Large intestine (tissue), 3 donors: Measurements from ENCODE around the gene KRTAP3-3. TPM values are rescaled to one million over a fixed set of nuclear protein-coding genes. Genes with fewer than 3 reads are reported as not detected.

ENCODE experiments used
- DNase-seq, 2 donors: peaks; one replicate each; pipeline versions ENCODE4 v3.0.0 to v3.0.0-alpha.2; 2013
- H3K27ac ChIP-seq: one replicate; pipeline ENCODE4 v1.5.1; 2013; ENCODE audit warnings: low read length
- H3K27me3 ChIP-seq: 2 replicates; pipeline ENCODE4 v1.6.1; 2013; ENCODE audit warnings: low read length; ENCODE audit not compliant: control insufficient read depth, insufficient read depth
- H3K36me3 ChIP-seq: 2 replicates; pipeline ENCODE4 v1.6.1; 2013; ENCODE audit warnings: low read length; ENCODE audit not compliant: control insufficient read depth, insufficient read depth
- H3K4me1 ChIP-seq: one replicate; pipeline ENCODE4 v1.6.1; 2013; ENCODE audit warnings: low read length; ENCODE audit not compliant: control insufficient read depth, insufficient read depth
- H3K4me3 ChIP-seq: one replicate; pipeline ENCODE4 v1.5.1; 2013; ENCODE audit warnings: low read length
- H3K9me3 ChIP-seq: one replicate; pipeline ENCODE4 v1.6.1; 2013; ENCODE audit warnings: mild to moderate bottlenecking, low read depth, low read length, moderate library complexity; ENCODE audit not compliant: control insufficient read depth
- WGBS: methylation state at CpG from one replicate; pipeline ENCODE4 v1.1.5; 2013; ENCODE audit warnings: low lambda C conversion rate; ENCODE audit not compliant: insufficient coverage; 5-methylcytosine and 5-hydroxymethylcytosine counted together
- polyA plus RNA-seq: library from polyadenylated mRNA; unstranded; fragments of 120-200 nt; gene quantifications from one replicate; pipeline ENCODE4 v1.2.1, GENCODE V29; 2013

Gene KRTAP3-3
- polyA plus RNA-seq, 1 donor: not detected

GRCh38 chr17:40961591-40961990, 32.4 kb downstream of the KRTAP3-3 start:
- H3K27ac ChIP-seq: no peak overlapping the region
- WGBS: no CpG with 5 or more reads among the region's 1 CpG

GRCh38 chr17:40960144-40960543, 33.8 kb downstream of the KRTAP3-3 start:
- 79% methylated on average over 5 of the region's 10 CpGs for WGBS
- H3K36me3 ChIP-seq: no peaks in the 10 kb centered on the region
- no peak for DNase-seq
- H3K4me3 ChIP-seq: no peak overlapping the region
- H3K4me1 ChIP-seq: no peaks in the 10 kb centered on the region
- no peak overlapping the region for H3K27ac ChIP-seq
- no peaks in the 10 kb centered on the region for H3K27me3 ChIP-seq
- H3K9me3 ChIP-seq: no peaks in the 10 kb centered on the region

More at GRCh38 chr17:40961591-40961990, 32.4 kb downstream of the KRTAP3-3 start:
- H3K27me3 ChIP-seq: no peaks in the 10 kb centered on the region
- no peak overlapping the region for H3K4me3 ChIP-seq
- H3K4me1 ChIP-seq: no peaks in the 10 kb centered on the region
- no peak for DNase-seq
- H3K36me3 ChIP-seq: no peaks in the 10 kb centered on the region
- no peaks in the 10 kb centered on the region for H3K9me3 ChIP-seq

DNA sequence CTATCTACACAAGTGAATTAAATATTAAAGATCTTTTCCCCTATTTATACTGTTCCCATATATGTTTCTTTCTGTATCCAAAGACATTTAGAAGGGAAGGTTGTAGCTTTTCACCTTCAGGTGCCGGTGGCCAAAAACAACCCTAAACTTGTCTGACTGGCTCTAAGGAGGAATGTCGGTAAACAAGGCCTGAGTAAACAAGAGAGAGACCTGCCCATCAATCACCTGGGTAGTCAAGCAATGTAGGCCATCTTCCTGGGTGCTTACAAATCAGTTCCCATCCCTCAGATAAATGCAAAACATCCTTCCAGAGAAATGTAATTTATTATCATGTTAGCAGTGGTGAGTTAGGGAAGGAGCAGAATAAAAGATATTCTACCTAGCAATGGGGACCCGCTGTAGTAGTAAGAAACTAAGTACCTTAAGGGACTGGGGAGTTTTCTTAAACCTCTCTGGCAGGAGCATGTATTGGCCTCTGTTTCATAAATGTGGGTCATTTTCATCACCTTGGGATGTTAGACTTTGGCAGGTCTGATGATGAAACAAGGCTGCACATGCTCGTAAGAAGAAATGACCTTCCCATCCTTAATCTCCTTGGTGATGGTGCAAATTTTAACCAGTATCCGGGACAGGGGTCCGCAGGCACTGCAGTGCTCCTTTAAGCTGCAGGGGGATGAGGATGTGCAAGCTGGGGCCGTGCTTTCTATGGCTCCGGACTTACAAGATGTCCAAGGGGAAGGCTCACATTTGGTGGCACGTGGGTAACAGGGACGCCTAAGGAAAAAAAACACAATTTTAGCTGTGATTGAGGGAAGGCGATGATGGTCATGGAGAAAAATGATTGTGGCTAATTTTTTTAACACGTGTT, 35.6 kb downstream of the KRTAP3-3 start:
- Histone ChIP-seq H3K27ac (no peak overlapping the region), H3K9me3 (no peaks in the 10 kb centered on the region), H3K4me3 (no peak overlapping the region), H3K27me3 (no peaks in the 10 kb centered on the region), H3K4me1 (no peaks in the 10 kb centered on the region), H3K36me3 (no peaks in the 10 kb centered on the region)
- no CpG with 5 or more reads among the region's 12 CpGs for WGBS
- DNase-seq: no peak

DNA sequence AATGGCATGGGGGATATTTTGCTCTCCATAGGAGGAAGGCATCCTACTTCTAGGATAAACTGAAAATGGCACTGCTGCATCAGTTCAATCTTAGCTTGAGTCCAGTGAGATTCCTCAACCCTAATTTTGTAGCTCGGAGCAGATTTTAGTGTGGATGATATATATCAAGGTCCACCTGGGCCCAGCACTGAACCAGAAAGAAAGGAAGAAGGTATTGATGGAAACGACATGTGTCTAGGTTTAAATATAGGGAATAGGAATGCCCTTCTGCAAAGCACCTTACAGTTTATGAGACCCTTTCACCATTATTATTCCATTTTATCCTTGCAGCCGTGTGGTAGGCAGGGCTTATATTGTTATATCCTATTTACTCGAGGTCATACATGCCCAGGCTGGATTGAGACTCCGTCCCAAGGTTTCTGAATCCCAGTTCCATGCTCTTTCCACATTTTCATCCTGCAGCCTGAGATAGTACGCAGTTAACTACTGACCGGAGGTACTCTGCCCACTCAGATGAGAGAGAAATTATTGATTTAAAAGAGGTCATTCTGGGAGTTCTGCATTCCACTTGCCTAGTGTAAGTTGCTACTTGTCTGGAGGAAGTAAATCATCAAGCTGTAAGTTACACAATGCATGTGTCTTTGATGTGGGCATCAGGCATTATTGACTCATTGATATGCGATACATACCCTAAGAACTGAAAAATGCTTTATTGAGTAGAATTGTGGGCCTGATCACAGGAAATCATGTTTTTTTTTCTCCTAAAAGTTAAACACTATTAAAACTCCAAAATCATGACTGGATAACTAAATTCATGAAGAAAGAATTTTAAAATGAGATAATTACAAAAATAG, 37.3 kb downstream of the KRTAP3-3 start:
- WGBS: 36% methylated on average over 3 of the region's 8 CpGs
- no peak overlapping the region for H3K27ac ChIP-seq
- no peak overlapping the region for H3K4me3 ChIP-seq
- peak in 1 of 2 donors; percentile 46 for DNase-seq
- H3K4me1 ChIP-seq: no peaks in the 10 kb centered on the region
- no peaks in the 10 kb centered on the region for H3K9me3 ChIP-seq
- no peaks in the 10 kb centered on the region for H3K36me3 ChIP-seq
- H3K27me3 ChIP-seq: no peaks in the 10 kb centered on the region

- Histone ChIP-seq H3K36me3 (no peaks in the 10 kb centered on the region), H3K27ac (no peak overlapping the region), H3K27me3 (peaks cover 4% of the 10 kb centered on the region), H3K9me3 (no peaks in the 10 kb centered on the region), H3K4me3 (no peak overlapping the region), H3K4me1 (peaks cover 8% of the 10 kb centered on the region)
- WGBS: 86% methylated on average over 1 of the region's 2 CpGs
- DNase-seq: no peak
Observed at GRCh38 chr17:40953881-40954280, 40.1 kb downstream of the KRTAP3-3 start.

DNA sequence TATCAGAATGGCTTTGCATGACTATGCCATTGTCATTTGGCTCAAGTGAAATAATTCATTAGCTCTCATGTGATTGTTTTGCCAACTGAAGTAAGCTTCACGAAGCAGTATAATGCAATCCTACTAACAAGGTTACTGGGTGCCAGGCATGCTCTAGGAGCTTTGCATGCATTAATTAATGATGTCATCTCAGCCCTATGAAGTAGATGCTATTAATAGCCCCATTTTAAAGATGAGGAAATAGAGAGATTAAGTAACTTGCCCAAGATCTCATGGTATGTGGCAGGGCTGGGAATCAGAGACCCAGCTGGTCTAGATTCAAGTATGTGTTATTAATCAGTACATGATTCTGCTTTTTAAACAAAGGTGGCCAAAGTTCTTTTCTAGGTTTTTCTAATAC, 41.3 kb downstream of the KRTAP3-3 start:
- DNase-seq: no peak
- no peaks in the 10 kb centered on the region for H3K36me3 ChIP-seq
- H3K4me1 ChIP-seq: peaks cover 9% of the 10 kb centered on the region
- no peak overlapping the region for H3K27ac ChIP-seq
- peaks cover 4% of the 10 kb centered on the region for H3K27me3 ChIP-seq
- no peak overlapping the region for H3K4me3 ChIP-seq
- H3K9me3 ChIP-seq: no peaks in the 10 kb centered on the region
- WGBS: no CpG with 5 or more reads among the region's 1 CpG

GRCh38 chr17:40952154-40952553, 41.8 kb downstream of the KRTAP3-3 start:
- no peak overlapping the region for H3K27ac ChIP-seq
- no peak for DNase-seq

DNA sequence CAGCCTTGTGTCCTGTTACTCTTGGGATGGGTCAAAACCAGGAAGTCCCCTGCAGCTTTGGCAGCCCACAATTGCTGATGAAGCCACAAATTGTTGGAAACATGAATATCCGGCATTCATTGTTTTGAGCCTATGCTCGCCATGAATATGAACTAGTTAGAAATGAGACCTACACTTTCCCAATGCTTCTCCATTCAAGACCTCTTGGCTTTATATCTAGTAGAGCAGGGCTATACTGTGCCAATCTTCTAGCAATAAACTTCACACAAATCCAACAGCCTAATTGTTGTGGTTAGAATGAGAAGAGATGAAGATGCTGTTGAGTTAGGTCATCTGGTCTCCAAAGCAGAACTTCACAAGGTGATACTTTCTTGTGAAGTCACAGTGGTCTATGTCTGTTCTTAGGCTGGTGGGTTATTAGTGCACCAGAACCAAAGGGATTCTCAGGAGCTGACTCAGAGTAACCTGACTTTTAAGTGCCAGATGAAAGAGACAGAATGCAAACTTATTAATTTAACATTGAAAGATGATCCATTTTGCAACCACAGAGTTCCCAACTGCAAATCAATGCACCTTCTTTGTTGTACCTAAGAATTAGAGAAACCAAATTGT, 42.8 kb downstream of the KRTAP3-3 start:
- Histone ChIP-seq H3K9me3 (no peaks in the 10 kb centered on the region), H3K4me3 (no peak overlapping the region), H3K27me3 (peaks cover 4% of the 10 kb centered on the region), H3K4me1 (peaks cover 9% of the 10 kb centered on the region), H3K27ac (no peak overlapping the region), H3K36me3 (no peaks in the 10 kb centered on the region)
- no CpG with 5 or more reads among the region's 2 CpGs for WGBS
- no peak for DNase-seq

More at GRCh38 chr17:40952154-40952553, 41.8 kb downstream of the KRTAP3-3 start:
- Histone ChIP-seq H3K36me3 (no peaks in the 10 kb centered on the region), H3K9me3 (no peaks in the 10 kb centered on the region), H3K27me3 (peaks cover 4% of the 10 kb centered on the region), H3K4me3 (no peak overlapping the region), H3K4me1 (peaks cover 9% of the 10 kb centered on the region)
- no CpG with 5 or more reads among the region's 2 CpGs for WGBS

DNA sequence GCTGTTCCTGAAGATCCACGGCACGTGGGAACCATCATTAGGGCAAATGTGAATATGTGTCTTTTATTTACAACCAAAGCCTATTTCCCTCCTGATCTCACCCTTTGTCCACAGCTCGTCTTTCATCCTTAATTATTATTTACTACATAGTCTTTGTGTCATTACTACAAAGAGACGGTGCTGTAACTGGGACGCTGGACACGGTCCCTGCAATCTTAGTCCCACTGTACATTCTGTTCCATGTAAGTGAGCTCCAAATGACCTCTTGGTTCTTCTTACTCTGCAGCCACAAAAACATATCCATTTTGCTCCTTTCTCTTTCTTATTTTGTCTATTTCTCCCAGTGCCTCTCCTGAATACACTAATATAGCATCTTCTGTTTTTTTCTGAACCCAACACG, 43.8 kb downstream of the KRTAP3-3 start:
- Histone ChIP-seq H3K4me1 (peaks cover 9% of the 10 kb centered on the region), H3K27ac (no peak overlapping the region), H3K36me3 (no peaks in the 10 kb centered on the region), H3K27me3 (peaks cover 4% of the 10 kb centered on the region), H3K4me3 (no peak overlapping the region), H3K9me3 (no peaks in the 10 kb centered on the region)
- DNase-seq: no peak
- WGBS: 68% methylated on average over 4 of the region's 7 CpGs

DNA sequence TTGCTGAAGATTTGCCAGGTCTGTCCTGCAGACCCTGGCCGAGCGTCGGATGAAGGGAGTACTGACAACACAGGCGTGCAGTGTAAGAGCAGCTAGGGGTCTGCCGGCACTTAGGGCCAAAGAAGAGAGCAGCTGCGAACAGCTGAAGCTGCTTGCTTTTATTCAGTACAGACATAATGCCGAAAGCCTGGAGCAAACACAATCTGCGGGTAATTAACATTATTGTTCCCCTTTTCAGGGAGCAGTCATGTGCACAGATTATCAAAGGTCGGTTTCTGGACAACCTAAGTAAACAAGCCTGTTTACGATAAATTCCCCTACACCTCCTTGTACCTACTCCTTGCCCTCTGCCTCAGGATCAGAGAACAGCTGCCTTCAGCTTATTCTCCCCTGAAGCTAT, 44.5 kb downstream of the KRTAP3-3 start:
- Histone ChIP-seq H3K27me3 (peaks cover 4% of the 10 kb centered on the region), H3K4me1 (peaks cover 9% of the 10 kb centered on the region), H3K9me3 (no peaks in the 10 kb centered on the region), H3K27ac (peak overlapping the region; percentile 14), H3K4me3 (no peak overlapping the region), H3K36me3 (no peaks in the 10 kb centered on the region)
- no CpG with 5 or more reads among the region's 10 CpGs for WGBS
- peak; percentile 49 to 79 for DNase-seq
